A673 (cell line): ENCODE data around the gene CASP9.

Experiments used
- CTCF ChIP-seq: fragments of 300-800, 200-600 bp; sonication (generic); conservative IDR thresholded peaks from 2 replicates; pipeline ENCODE4 v1.5.1; 2017; ENCODE audit warnings: low read depth, mild to moderate bottlenecking, antibody characterized with exemption, low read length, moderate library complexity, mixed read lengths
- EZH2 ChIP-seq: fragments of 200-600 bp; sonication (generic); IDR thresholded peaks from 2 replicates; pipeline ENCODE4 v1.6.1; 2017; ENCODE audit warnings: borderline replicate concordance, low read depth, mild to moderate bottlenecking, mixed read lengths, antibody characterized with exemption, low read length; ENCODE audit not compliant: poor library complexity, severe bottlenecking

- TF ChIP-seq CTCF, result no peak
- no peak for TF ChIP-seq EZH2
Observed at GRCh38 chr1:15472587-15472986, 51.4 kb downstream of the CASP9 start.
